ENCODE data around the gene MDM1.

The MDM1 gene

DNA sequence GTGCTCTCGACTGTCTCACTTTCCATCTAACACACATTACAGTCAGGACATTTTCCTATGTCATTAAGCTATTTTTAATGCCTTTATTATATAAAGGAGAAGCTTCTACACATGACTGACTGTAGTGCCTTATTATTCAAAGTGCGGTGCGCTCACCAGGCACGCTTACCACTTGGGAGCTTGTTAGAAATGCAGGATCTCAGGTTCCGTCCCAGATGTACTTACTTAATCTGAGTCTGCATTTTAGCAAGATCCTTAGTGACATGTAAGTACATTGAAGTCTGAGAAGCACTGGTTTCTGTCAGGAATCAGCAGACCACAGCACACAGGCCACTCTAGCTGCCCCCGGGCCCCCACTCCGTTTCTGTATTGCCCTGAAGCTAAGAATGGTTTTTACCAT is 44.7 kb upstream of the MDM1 start:
- peaks cover 3% of the 10 kb centered on the region for H3K27me3 ChIP-seq (ENCODE audit: insufficient read depth, poor library complexity, severe bottlenecking)
- no peaks in the 10 kb centered on the region for H3K4me1 ChIP-seq (ENCODE audit: insufficient read depth, poor library complexity, severe bottlenecking)
- H3K9me3 ChIP-seq (ENCODE audit: severe bottlenecking), result no peaks in the 10 kb centered on the region
- no peak overlapping the region for H3K4me3 ChIP-seq (ENCODE audit: severe bottlenecking)
- no peak for TF ChIP-seq CTCF (IDR thresholded peaks at IDR 0.05; ENCODE audit: poor library complexity, severe bottlenecking)
- H3K27ac ChIP-seq (ENCODE audit: poor library complexity, severe bottlenecking), result no peak overlapping the region
- ATAC-seq (ENCODE audit: low read depth) (no peak), DNase-seq (ENCODE audit: low spot score) (no peak)
- H3K36me3 ChIP-seq (ENCODE audit: low read depth), result no peaks in the 10 kb centered on the region

DNA sequence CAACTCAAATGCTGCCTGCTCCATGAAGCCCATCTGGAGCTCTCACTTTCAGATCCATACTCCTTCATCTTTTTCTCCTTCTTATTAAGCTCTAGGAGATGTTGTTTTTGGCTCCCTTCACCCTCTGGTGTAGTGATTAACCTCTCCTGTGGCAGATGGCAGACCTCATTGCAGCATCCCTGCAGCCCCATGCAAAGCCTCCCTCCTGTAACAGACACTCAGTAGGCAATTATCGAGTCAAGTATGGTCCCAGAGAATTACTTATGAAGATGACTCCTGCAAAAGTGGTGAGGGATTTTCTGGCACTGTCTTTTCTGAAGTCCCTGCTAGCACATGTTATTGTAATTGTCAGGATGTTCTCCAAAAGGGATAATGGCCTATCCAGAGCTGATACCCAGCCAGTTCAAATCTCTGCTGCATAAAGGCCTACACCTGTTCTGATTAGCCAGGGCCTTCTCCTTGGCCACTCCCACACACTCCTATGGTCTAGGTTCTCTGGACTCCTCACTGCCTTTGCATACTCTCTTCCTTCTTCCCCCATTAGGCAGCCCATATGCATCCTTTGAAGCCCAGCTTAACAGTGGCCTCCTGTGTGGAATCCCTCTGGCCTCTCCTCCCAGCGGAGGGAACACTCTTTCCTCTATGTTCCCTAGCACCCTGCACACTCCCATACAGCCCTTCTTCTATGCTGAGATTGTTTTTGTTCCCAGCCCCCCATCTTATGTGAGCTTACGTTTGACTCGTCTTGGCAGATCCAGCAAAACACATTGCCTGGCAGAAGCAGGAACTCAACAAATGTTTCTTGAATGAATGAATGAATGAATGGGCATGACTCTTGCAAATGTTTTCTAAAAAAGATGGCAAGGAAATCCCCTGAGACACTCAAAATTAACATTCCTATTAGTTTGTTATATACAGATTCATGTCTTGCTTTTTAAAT is 43.9 kb upstream of the MDM1 start:
- no peaks in the 10 kb centered on the region for H3K36me3 ChIP-seq (ENCODE audit: low read depth)
- H3K27me3 ChIP-seq (ENCODE audit: insufficient read depth, poor library complexity, severe bottlenecking), result peaks cover 3% of the 10 kb centered on the region
- H3K27ac ChIP-seq (ENCODE audit: poor library complexity, severe bottlenecking), result no peak overlapping the region
- ATAC-seq (ENCODE audit: low read depth) (no peak), DNase-seq (ENCODE audit: low spot score) (no peak)
- H3K4me3 ChIP-seq (ENCODE audit: severe bottlenecking), result no peak overlapping the region
- no peaks in the 10 kb centered on the region for H3K4me1 ChIP-seq (ENCODE audit: insufficient read depth, poor library complexity, severe bottlenecking)
- H3K9me3 ChIP-seq (ENCODE audit: severe bottlenecking), result no peaks in the 10 kb centered on the region
- no peak for TF ChIP-seq CTCF (IDR thresholded peaks at IDR 0.05; ENCODE audit: poor library complexity, severe bottlenecking)

GRCh38 chr12:68374307-68374982 is 42.3 kb upstream of the MDM1 start:
- no peaks in the 10 kb centered on the region for H3K4me1 ChIP-seq (ENCODE audit: insufficient read depth, poor library complexity, severe bottlenecking)
- H3K4me3 ChIP-seq (ENCODE audit: severe bottlenecking), result no peak overlapping the region
- H3K27me3 ChIP-seq (ENCODE audit: insufficient read depth, poor library complexity, severe bottlenecking), result no peaks in the 10 kb centered on the region
- no peak for TF ChIP-seq CTCF (IDR thresholded peaks at IDR 0.05; ENCODE audit: poor library complexity, severe bottlenecking)
- no peaks in the 10 kb centered on the region for H3K9me3 ChIP-seq (ENCODE audit: severe bottlenecking)
- no peak for ATAC-seq (ENCODE audit: low read depth)
- DNase-seq (ENCODE audit: low spot score), result no peak
- H3K36me3 ChIP-seq (ENCODE audit: low read depth), result no peaks in the 10 kb centered on the region
- no peak overlapping the region for H3K27ac ChIP-seq (ENCODE audit: poor library complexity, severe bottlenecking)

- no peak overlapping the region for H3K27ac ChIP-seq (ENCODE audit: poor library complexity, severe bottlenecking)
- no peak overlapping the region for H3K4me3 ChIP-seq (ENCODE audit: severe bottlenecking)
- H3K4me1 ChIP-seq (ENCODE audit: insufficient read depth, poor library complexity, severe bottlenecking), result peaks cover 3% of the 10 kb centered on the region
- H3K9me3 ChIP-seq (ENCODE audit: severe bottlenecking), result no peaks in the 10 kb centered on the region
- DNase-seq (ENCODE audit: low spot score) (no peak), ATAC-seq (ENCODE audit: low read depth) (no peak)
- no peaks in the 10 kb centered on the region for H3K36me3 ChIP-seq (ENCODE audit: low read depth)
- H3K27me3 ChIP-seq (ENCODE audit: insufficient read depth, poor library complexity, severe bottlenecking), result no peaks in the 10 kb centered on the region
- TF ChIP-seq CTCF (IDR thresholded peaks at IDR 0.05; ENCODE audit: poor library complexity, severe bottlenecking), result no peak
Observed at GRCh38 chr12:68370667-68371066, 38.5 kb upstream of the MDM1 start.
